ENCODE measurements around the gene INSIG2.

DNA sequence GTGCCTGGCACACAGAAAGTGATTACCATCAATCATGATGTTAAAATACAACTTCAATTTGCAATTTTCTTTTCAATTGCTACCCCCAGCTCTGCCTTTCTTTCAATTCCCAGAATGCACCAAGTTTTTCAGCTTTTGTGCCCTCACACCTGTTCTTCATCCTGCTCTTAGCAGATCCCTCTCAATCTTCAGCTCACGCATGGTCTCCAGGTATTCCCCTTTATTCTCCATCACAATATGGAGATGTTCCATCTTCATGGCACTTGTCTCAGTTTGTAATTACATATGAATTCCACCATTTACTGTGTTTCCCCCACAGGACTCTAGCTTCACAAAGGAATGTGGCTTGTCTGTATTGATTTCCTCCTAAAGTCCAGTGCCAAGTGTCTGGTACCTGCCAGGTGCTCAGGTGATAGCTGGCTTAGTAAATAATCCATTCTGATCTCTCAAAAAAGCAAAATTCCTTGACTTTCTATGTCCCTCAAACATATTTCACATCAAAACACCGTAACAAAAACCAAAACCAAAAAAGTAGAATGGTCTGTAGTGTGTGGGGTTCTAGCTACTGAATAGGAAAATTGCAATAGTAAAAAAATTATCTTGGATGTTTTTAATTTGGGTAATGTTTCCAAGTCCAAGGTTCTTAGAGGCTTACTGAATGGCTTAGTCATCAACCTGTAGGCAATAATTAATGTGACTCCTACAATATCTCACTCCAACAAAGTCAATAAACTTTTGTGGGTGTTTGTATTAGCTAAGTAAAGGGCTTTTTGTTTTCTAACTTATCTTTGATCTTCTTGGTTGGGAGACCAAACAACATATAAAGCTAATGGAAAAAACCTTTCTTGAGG lies 2.9 kb upstream of the INSIG2 start:
- TF ChIP-seq, protein P1, sequence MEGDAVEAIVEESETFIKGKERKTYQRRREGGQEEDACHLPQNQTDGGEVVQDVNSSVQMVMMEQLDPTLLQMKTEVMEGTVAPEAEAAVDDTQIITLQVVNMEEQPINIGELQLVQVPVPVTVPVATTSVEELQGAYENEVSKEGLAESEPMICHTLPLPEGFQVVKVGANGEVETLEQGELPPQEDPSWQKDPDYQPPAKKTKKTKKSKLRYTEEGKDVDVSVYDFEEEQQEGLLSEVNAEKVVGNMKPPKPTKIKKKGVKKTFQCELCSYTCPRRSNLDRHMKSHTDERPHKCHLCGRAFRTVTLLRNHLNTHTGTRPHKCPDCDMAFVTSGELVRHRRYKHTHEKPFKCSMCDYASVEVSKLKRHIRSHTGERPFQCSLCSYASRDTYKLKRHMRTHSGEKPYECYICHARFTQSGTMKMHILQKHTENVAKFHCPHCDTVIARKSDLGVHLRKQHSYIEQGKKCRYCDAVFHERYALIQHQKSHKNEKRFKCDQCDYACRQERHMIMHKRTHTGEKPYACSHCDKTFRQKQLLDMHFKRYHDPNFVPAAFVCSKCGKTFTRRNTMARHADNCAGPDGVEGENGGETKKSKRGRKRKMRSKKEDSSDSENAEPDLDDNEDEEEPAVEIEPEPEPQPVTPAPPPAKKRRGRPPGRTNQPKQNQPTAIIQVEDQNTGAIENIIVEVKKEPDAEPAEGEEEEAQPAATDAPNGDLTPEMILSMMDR (conservative IDR thresholded peaks at IDR 0.05; ENCODE audit: low read depth in 2 of 2) = no peak
- TF ChIP-seq, protein P2, sequence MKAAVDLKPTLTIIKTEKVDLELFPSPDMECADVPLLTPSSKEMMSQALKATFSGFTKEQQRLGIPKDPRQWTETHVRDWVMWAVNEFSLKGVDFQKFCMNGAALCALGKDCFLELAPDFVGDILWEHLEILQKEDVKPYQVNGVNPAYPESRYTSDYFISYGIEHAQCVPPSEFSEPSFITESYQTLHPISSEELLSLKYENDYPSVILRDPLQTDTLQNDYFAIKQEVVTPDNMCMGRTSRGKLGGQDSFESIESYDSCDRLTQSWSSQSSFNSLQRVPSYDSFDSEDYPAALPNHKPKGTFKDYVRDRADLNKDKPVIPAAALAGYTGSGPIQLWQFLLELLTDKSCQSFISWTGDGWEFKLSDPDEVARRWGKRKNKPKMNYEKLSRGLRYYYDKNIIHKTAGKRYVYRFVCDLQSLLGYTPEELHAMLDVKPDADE (IDR thresholded peaks at IDR 0.05) = no peak
- TF ChIP-seq, protein P3, sequence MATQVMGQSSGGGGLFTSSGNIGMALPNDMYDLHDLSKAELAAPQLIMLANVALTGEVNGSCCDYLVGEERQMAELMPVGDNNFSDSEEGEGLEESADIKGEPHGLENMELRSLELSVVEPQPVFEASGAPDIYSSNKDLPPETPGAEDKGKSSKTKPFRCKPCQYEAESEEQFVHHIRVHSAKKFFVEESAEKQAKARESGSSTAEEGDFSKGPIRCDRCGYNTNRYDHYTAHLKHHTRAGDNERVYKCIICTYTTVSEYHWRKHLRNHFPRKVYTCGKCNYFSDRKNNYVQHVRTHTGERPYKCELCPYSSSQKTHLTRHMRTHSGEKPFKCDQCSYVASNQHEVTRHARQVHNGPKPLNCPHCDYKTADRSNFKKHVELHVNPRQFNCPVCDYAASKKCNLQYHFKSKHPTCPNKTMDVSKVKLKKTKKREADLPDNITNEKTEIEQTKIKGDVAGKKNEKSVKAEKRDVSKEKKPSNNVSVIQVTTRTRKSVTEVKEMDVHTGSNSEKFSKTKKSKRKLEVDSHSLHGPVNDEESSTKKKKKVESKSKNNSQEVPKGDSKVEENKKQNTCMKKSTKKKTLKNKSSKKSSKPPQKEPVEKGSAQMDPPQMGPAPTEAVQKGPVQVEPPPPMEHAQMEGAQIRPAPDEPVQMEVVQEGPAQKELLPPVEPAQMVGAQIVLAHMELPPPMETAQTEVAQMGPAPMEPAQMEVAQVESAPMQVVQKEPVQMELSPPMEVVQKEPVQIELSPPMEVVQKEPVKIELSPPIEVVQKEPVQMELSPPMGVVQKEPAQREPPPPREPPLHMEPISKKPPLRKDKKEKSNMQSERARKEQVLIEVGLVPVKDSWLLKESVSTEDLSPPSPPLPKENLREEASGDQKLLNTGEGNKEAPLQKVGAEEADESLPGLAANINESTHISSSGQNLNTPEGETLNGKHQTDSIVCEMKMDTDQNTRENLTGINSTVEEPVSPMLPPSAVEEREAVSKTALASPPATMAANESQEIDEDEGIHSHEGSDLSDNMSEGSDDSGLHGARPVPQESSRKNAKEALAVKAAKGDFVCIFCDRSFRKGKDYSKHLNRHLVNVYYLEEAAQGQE (IDR thresholded peaks at IDR 0.05; ENCODE audit: unreplicated experiment) = no peak
- TF ChIP-seq POLR2AphosphoS5 (IDR thresholded peaks at IDR 0.05; ENCODE audit: low read depth) = no peak
- TF ChIP-seq JUNB (IDR thresholded peaks at IDR 0.05; ENCODE audit: unreplicated experiment) = no peak
- no peak for TF ChIP-seq EZH2phosphoT487 (IDR thresholded peaks at IDR 0.05; ENCODE audit: unreplicated experiment)
- no peak for TF ChIP-seq EZH2 (IDR thresholded peaks at IDR 0.05; ENCODE audit: low read depth, unreplicated experiment)

Measured in GM23338 (cell line).